Aorta (tissue), 4 donors: Measurements from ENCODE around the gene HBG2. TPM values are rescaled to one million over a fixed set of nuclear protein-coding genes. Genes with fewer than 3 reads are reported as not detected.

Experiments used
- polyA plus RNA-seq, 2 donors: library from polyadenylated mRNA; stranded (reverse); fragments of 200-250 nt; gene quantifications; one replicate each; pipeline ENCODE4 v1.2.3, GENCODE V29; 2013
- total RNA-seq, 2 donors: library from RNA; stranded (reverse); fragmentation: NEBNext Ultra II Directional; extraction: Animal tissue kit (Norgen Biotek cat#: 25700); gene quantifications; one replicate each; pipeline ENCODE4 v1.2.1, GENCODE V29; 2021
- donor health status: healthy with polysubstance abuse.
- donor health status: Bipolar disorder and iron deficiency.
- donor health status: DM: no; HTN: no; CAD: no.
- donor health status: DM: yes; HTN: yes; CAD: no.

The HBG2 gene
- total and polyA plus RNA-seq, 4 donors = 0.23 to 0.78 TPM; not detected in 2

Other genes starting within 250 kb of the HBG2 start
- gene OR52J3, start 208.3 kb downstream of the HBG2 start, total RNA-seq = not detected
- not detected for gene OR52J3, start 208.3 kb downstream of the HBG2 start, polyA plus RNA-seq
- not detected for gene OR52E2, start 195.2 kb downstream of the HBG2 start, total RNA-seq
- gene OR52E2, start 195.2 kb downstream of the HBG2 start, polyA plus RNA-seq = not detected
- gene OR52E1, start 185.2 kb downstream of the HBG2 start, total RNA-seq = not detected
- not detected for gene OR52E1, start 185.2 kb downstream of the HBG2 start, polyA plus RNA-seq
- not detected for gene OR52A5, start 116.4 kb downstream of the HBG2 start, total RNA-seq
- not detected for gene OR52A5, start 116.4 kb downstream of the HBG2 start, polyA plus RNA-seq
- gene OR52A1, start 100.0 kb downstream of the HBG2 start, total RNA-seq = not detected
- gene OR52A1, start 100.0 kb downstream of the HBG2 start, polyA plus RNA-seq = not detected
- gene OR51V1, start 54.1 kb downstream of the HBG2 start, total RNA-seq = not detected
- not detected for gene OR51V1, start 54.1 kb downstream of the HBG2 start, polyA plus RNA-seq
- 1,000 to 10,000 TPM in 1 of 2 donors, 100 to 1,000 TPM in 1; 649 to 2,087 TPM for gene HBB, start 27.7 kb downstream of the HBG2 start, total RNA-seq
- 10 to 100 TPM; 12.6 to 26.3 TPM for gene HBB, start 27.7 kb downstream of the HBG2 start, polyA plus RNA-seq
- gene HBD, start 20.3 kb downstream of the HBG2 start, total RNA-seq = 1 to 10 TPM in 1 of 2 donors, not detected in 1; 8.4 TPM
- gene HBD, start 20.3 kb downstream of the HBG2 start, polyA plus RNA-seq = not detected
- not detected for gene HBG1, start 4.9 kb downstream of the HBG2 start, total RNA-seq
- not detected for gene HBG1, start 4.9 kb downstream of the HBG2 start, polyA plus RNA-seq
- not detected for gene HBE1, start 15.2 kb upstream of the HBG2 start, total RNA-seq
- not detected for gene HBE1, start 15.2 kb upstream of the HBG2 start, polyA plus RNA-seq
- gene OR51B4, start 47.2 kb upstream of the HBG2 start, total RNA-seq = not detected
- gene OR51B4, start 47.2 kb upstream of the HBG2 start, polyA plus RNA-seq = not detected
- gene OR51B2, start 69.5 kb upstream of the HBG2 start, total RNA-seq = not detected
- not detected for gene OR51B2, start 69.5 kb upstream of the HBG2 start, polyA plus RNA-seq
- gene OR51B5, start 88.7 kb upstream of the HBG2 start, total RNA-seq = 1 to 10 TPM in 1 of 2 donors, under 1 TPM in 1; 0.71 to 1.2 TPM
- not detected for gene OR51B5, start 88.7 kb upstream of the HBG2 start, polyA plus RNA-seq
- not detected for gene OR51B6, start 96.7 kb upstream of the HBG2 start, total RNA-seq
- gene OR51B6, start 96.7 kb upstream of the HBG2 start, polyA plus RNA-seq = not detected
- not detected for gene OR51M1, start 129.0 kb upstream of the HBG2 start, total RNA-seq
- not detected for gene OR51M1, start 129.0 kb upstream of the HBG2 start, polyA plus RNA-seq
- not detected for gene OR51Q1, start 167.3 kb upstream of the HBG2 start, total RNA-seq
- gene OR51Q1, start 167.3 kb upstream of the HBG2 start, polyA plus RNA-seq = 1 to 10 TPM in 1 of 2 donors, not detected in 1; 1.4 TPM
- under 1 TPM; 0.42 to 0.49 TPM for gene OR51I1, start 186.7 kb upstream of the HBG2 start, total RNA-seq
- not detected for gene OR51I1, start 186.7 kb upstream of the HBG2 start, polyA plus RNA-seq
- not detected for gene OR51I2, start 194.5 kb upstream of the HBG2 start, total RNA-seq
- not detected for gene OR51I2, start 194.5 kb upstream of the HBG2 start, polyA plus RNA-seq
- not detected for gene OR52D1, start 233.9 kb upstream of the HBG2 start, total RNA-seq
- gene OR52D1, start 233.9 kb upstream of the HBG2 start, polyA plus RNA-seq = not detected